Astrocyte (in vitro differentiated cells and primary cell): Measurements from ENCODE around the gene UBE2V1. TPM values are rescaled to one million over a fixed set of nuclear protein-coding genes. Genes with fewer than 3 reads are reported as not detected.

Source experiments
- DNase-seq: peaks from one replicate; pipeline ENCODE4 v3.0.0-alpha.2; 2010; ENCODE audit warnings: low read depth
- FAIRE-seq: peaks from 2 replicates; lab custom pipeline; 2011; peaks lifted over from hg19 to GRCh38; lab: Jason Lieb, UNC
- H2AFZ ChIP-seq: 2 replicates; pipeline ENCODE4 v1.6.0; 2012; ENCODE audit warnings: low read depth, low read length, inconsistent platforms
- H3K27ac ChIP-seq: 2 replicates; pipeline ENCODE4 v1.5.1; 2011; ENCODE audit warnings: low read depth, low read length, inconsistent platforms
- H3K27me3 ChIP-seq: 2 replicates; pipeline ENCODE4 v1.6.0; 2011; ENCODE audit warnings: low read length, inconsistent platforms; ENCODE audit not compliant: insufficient read depth
- H3K36me3 ChIP-seq: 2 replicates; pipeline ENCODE4 v1.5.1; 2011; ENCODE audit warnings: low read length, inconsistent platforms; ENCODE audit not compliant: insufficient read depth
- H3K4me1 ChIP-seq: 2 replicates; pipeline ENCODE4 v1.5.1; 2011; ENCODE audit warnings: low read length, inconsistent platforms; ENCODE audit not compliant: insufficient read depth
- H3K4me2 ChIP-seq: 2 replicates; pipeline ENCODE4 v1.6.0; 2012; ENCODE audit warnings: low read length, inconsistent platforms
- H3K4me3 ChIP-seq: 2 replicates; pipeline ENCODE4 v1.5.1; 2011; ENCODE audit warnings: low read depth, mild to moderate bottlenecking, low read length, inconsistent platforms; ENCODE audit not compliant: insufficient read depth
- H3K79me2 ChIP-seq: 2 replicates; pipeline ENCODE4 v1.6.0; 2012; ENCODE audit warnings: mild to moderate bottlenecking, low read length, inconsistent platforms; ENCODE audit not compliant: insufficient read depth
- H3K9ac ChIP-seq: 2 replicates; pipeline ENCODE4 v1.6.0; 2012; ENCODE audit warnings: mild to moderate bottlenecking, low read length, inconsistent platforms
- H3K9me3 ChIP-seq: 2 replicates; pipeline ENCODE4 v1.5.1; 2012; ENCODE audit warnings: low read depth, mild to moderate bottlenecking, low read length, inconsistent platforms; ENCODE audit not compliant: insufficient read depth
- H4K20me1 ChIP-seq: 2 replicates; pipeline ENCODE4 v1.6.0; 2012; ENCODE audit warnings: low read length, inconsistent platforms; ENCODE audit not compliant: insufficient read depth
- H3K27ac Mint-ChIP-seq: one replicate; pipeline ENCODE4 v1.8.0; 2021; ENCODE audit warnings: mild to moderate bottlenecking, mixed read lengths; ENCODE audit not compliant: unreplicated experiment
- H3K27me3 Mint-ChIP-seq: one replicate; pipeline ENCODE4 v1.8.0; 2021; ENCODE audit warnings: low read depth, mixed read lengths; ENCODE audit not compliant: unreplicated experiment
- H3K36me3 Mint-ChIP-seq: one replicate; pipeline ENCODE4 v1.8.0; 2021; ENCODE audit warnings: low read depth, mixed read lengths; ENCODE audit not compliant: unreplicated experiment
- H3K4me1 Mint-ChIP-seq: one replicate; pipeline ENCODE4 v1.8.0; 2021; ENCODE audit warnings: low read depth, mixed read lengths; ENCODE audit not compliant: unreplicated experiment
- H3K4me3 Mint-ChIP-seq: one replicate; pipeline ENCODE4 v1.8.0; 2021; ENCODE audit warnings: mild to moderate bottlenecking, moderate library complexity, mixed read lengths; ENCODE audit not compliant: unreplicated experiment
- H3K9me3 Mint-ChIP-seq: one replicate; pipeline ENCODE4 v1.8.0; 2021; ENCODE audit warnings: mild to moderate bottlenecking, mixed read lengths; ENCODE audit not compliant: unreplicated experiment
- CTCF ChIP-seq: IDR thresholded peaks from 2 replicates; pipeline ENCODE4 v1.5.1; 2011; ENCODE audit warnings: low read depth, mild to moderate bottlenecking, inconsistent platforms, low read length, moderate library complexity; ENCODE audit not compliant: insufficient read depth
- EZH2 ChIP-seq: IDR thresholded peaks from 2 replicates; pipeline ENCODE4 v1.6.1; 2012; ENCODE audit warnings: mild to moderate bottlenecking, low read length, inconsistent platforms; ENCODE audit not compliant: insufficient read depth
- total RNA-seq: library from RNA; stranded (reverse); gene quantifications from 2 replicates; pipeline ENCODE4 v1.2.1, GENCODE V29; 2021

The UBE2V1 gene
- total RNA-seq, 1 donor from 2014 or later, result 139 TPM

DNA sequence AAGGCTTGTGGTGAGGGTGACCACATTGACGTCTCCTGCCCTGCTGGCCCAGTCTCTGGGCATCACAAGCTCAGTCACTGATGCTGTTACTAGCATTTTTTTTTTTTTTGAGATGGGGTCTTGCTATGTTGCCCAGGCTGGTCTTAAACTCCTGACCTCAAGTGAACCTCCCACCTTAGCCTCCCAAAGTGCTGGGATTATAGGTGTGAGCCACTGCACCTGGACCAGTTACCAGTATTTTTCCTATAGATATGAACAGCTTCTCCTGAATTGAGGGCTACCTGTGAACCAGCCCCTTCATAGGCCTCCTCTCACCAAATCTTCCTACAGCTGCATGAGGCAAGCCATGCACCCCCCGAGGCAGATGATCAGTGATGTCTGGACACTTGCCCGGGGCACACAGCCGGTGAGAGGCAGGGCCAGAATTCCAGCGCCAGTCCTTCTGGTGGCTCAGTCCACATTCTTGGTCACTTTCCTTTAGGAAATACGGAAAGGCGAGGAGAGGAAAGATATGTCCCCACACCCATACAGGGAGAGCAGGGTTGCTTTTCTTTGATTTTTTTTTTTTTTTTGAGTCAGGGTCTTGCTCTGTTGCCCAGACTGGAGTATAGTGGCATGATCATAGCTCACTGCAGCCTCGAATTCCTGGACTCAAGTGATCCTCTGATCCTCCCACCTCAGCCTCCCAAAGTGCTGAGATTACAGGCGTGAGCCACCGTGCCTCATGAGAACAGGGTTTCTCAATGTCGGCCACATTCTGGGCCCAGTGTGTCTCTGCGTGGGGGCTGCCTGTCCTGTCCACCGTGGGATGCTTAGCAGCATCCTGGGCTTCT lies 50.7 kb downstream of the UBE2V1 start:
- Histone ChIP-seq H3K9me3 (no peaks in the 10 kb centered on the region), H3K27ac (no peak overlapping the region), H3K79me2 (no peaks in the 10 kb centered on the region), H3K9ac (no peak overlapping the region), H3K27me3 (no peaks in the 10 kb centered on the region), H3K4me3 (no peak overlapping the region), H3K4me1 (no peaks in the 10 kb centered on the region), H3K36me3 (no peaks in the 10 kb centered on the region), H2AFZ (no peak overlapping the region), H4K20me1 (no peaks in the 10 kb centered on the region), H3K4me2 (no peak overlapping the region)
- H3K36me3 Mint-ChIP-seq, result no peaks in the 10 kb centered on the region
- no peak for DNase-seq
- no peak overlapping the region for H3K27ac Mint-ChIP-seq
- H3K27me3 Mint-ChIP-seq, result peaks cover under 1% of the 10 kb centered on the region
- H3K9me3 Mint-ChIP-seq, result no peaks in the 10 kb centered on the region
- FAIRE-seq, result no peak
- TF ChIP-seq CTCF (no peak), EZH2 (no peak)
- H3K4me3 Mint-ChIP-seq, result no peak overlapping the region
- no peaks in the 10 kb centered on the region for H3K4me1 Mint-ChIP-seq

DNA sequence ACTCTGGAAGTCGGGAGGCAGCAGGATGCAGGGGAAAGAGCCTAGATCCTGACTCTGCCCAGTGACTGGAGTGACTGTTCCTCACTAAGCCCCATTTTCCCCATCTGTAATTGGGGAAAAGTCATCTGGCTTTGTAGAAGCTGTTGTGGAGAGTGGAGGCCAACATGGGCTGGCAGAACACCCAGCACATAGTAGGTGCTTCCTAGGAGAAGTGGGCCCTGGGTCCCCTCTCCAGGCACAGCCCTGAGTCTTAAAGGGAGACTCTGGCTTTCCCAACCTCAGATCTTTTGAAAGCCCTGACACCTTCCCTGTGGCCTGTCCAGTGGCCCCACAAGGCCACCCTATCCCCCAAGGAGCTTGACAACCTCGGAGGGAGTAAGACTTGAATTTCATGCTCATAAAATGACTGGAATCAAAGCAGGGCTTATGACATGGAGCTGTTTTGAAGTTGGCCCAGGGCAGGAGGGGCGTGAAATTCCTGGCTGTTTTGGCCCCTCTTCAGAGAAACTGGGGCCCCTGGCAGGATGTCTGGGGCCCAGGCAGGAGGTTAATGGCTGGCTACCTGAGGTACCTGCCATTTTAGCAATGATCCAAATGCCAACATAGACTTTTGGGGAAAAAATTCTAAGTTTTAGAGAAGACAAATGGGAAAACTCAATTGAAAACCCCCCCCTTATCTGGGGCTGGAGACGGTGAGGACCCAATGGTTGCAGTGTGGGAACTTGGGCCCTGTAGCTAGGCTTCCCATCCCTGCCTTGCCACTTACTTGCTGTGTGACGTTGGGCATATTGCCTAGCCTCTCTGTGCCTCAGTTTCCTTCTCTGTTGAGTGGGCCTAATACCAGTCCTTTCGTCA lies 51.6 kb downstream of the UBE2V1 start:
- Mint-ChIP-seq H3K27ac (no peak overlapping the region), H3K4me3 (no peak overlapping the region), H3K36me3 (no peaks in the 10 kb centered on the region), H3K9me3 (no peaks in the 10 kb centered on the region), H3K4me1 (no peaks in the 10 kb centered on the region), H3K27me3 (no peaks in the 10 kb centered on the region)
- H3K36me3 ChIP-seq, result no peaks in the 10 kb centered on the region
- H3K9me3 ChIP-seq, result no peaks in the 10 kb centered on the region
- H4K20me1 ChIP-seq, result no peaks in the 10 kb centered on the region
- no peak overlapping the region for H3K9ac ChIP-seq
- no peak overlapping the region for H3K4me3 ChIP-seq
- H3K27me3 ChIP-seq, result no peaks in the 10 kb centered on the region
- no peaks in the 10 kb centered on the region for H3K4me1 ChIP-seq
- no peak for TF ChIP-seq EZH2
- TF ChIP-seq CTCF, result no peak
- H3K4me2 ChIP-seq, result no peak overlapping the region
- no peaks in the 10 kb centered on the region for H3K79me2 ChIP-seq
- H2AFZ ChIP-seq, result no peak overlapping the region
- DNase-seq (no peak), FAIRE-seq (no peak)
- no peak overlapping the region for H3K27ac ChIP-seq
